ENCODE results near the gene NUDT16L1. TPM values are rescaled to one million over a fixed set of nuclear protein-coding genes. Genes with fewer than 3 reads are reported as not detected.

NUDT16L1 gene
- polyA plus RNA-seq, 1 donor (not counting 4 experiments of a cell fraction or from before 2014, with no cell fraction given) = 23.0 TPM

GRCh38 chr16:4692460-4693295, 684 bp upstream of the NUDT16L1 start:
- DNase-seq (ENCODE audit: low read depth, low spot score) = no peak
- H3K4me3 ChIP-seq (ENCODE audit: control insufficient read depth in 2 of 3, extremely low read depth in 1 of 3, insufficient read depth in 2 of 3, low read depth in 1 of 3, low read length in 3 of 3) = peak overlapping the region; percentile 46 to 76 (median 59)
- no peaks in the 10 kb centered on the region for H3K9me1 ChIP-seq (ENCODE audit: control insufficient read depth, extremely low read depth, insufficient read depth, low read length)
- H2AFZ ChIP-seq (ENCODE audit: control insufficient read depth, low read length) = peak overlapping the region; percentile 56
- H3K4me1 ChIP-seq (ENCODE audit: control insufficient read depth, extremely low read depth, insufficient read depth, low read length) = peaks cover 5% of the 10 kb centered on the region
- no peaks in the 10 kb centered on the region for H3K9me3 ChIP-seq (ENCODE audit: control insufficient read depth, low read depth, low read length)
- no peaks in the 10 kb centered on the region for H3K27me3 ChIP-seq (ENCODE audit: control insufficient read depth, extremely low read depth, insufficient read depth, low read length)
- FAIRE-seq = no peak
- dilution Hi-C loops (cut with MboI; ENCODE audit: extremely low pct_ligation_motif_present, low sequenced_read_pairs) = no loop called here
- no peaks in the 10 kb centered on the region for H3K79me2 ChIP-seq (ENCODE audit: control insufficient read depth, insufficient read depth, low read length)
- no peak overlapping the region for H3K27ac ChIP-seq (ENCODE audit: control insufficient read depth, insufficient read depth, low read length)
- no peaks in the 10 kb centered on the region for H4K20me1 ChIP-seq (ENCODE audit: control insufficient read depth, extremely low read depth, insufficient read depth, low read length)
- H3K4me2 ChIP-seq (ENCODE audit: control insufficient read depth, extremely low read depth, insufficient read depth, low read depth, low read length) = peak overlapping the region; percentile 79
- TF ChIP-seq EZH2 (IDR thresholded peaks at IDR 0.05; ENCODE audit: low read length) = no peak
- TF ChIP-seq, protein P1, sequence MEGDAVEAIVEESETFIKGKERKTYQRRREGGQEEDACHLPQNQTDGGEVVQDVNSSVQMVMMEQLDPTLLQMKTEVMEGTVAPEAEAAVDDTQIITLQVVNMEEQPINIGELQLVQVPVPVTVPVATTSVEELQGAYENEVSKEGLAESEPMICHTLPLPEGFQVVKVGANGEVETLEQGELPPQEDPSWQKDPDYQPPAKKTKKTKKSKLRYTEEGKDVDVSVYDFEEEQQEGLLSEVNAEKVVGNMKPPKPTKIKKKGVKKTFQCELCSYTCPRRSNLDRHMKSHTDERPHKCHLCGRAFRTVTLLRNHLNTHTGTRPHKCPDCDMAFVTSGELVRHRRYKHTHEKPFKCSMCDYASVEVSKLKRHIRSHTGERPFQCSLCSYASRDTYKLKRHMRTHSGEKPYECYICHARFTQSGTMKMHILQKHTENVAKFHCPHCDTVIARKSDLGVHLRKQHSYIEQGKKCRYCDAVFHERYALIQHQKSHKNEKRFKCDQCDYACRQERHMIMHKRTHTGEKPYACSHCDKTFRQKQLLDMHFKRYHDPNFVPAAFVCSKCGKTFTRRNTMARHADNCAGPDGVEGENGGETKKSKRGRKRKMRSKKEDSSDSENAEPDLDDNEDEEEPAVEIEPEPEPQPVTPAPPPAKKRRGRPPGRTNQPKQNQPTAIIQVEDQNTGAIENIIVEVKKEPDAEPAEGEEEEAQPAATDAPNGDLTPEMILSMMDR (optimal IDR thresholded peaks at IDR 0.05 in 1 of 3, IDR thresholded peaks at IDR 0.05 in 1 of 3, conservative IDR thresholded peaks at IDR 0.05 in 1 of 3; ENCODE audit: extremely low read depth in 1 of 3, insufficient read depth in 2 of 3, low read length in 3 of 3) = no peak
- H3K9ac ChIP-seq (ENCODE audit: control insufficient read depth, extremely low read depth, insufficient read depth, low read length) = peak overlapping the region; percentile 42
- H3K36me3 ChIP-seq (ENCODE audit: control insufficient read depth in 2 of 2, extremely low read depth in 1 of 2, insufficient read depth in 2 of 2, low read length in 2 of 2) = peaks cover 4 to 22% of the 10 kb centered on the region in 2 experiments

- Histone ChIP-seq H3K79me2 (ENCODE audit: control insufficient read depth, insufficient read depth, low read length) (no peaks in the 10 kb centered on the region), H3K36me3 (ENCODE audit: control insufficient read depth in 2 of 2, extremely low read depth in 1 of 2, insufficient read depth in 2 of 2, low read length in 2 of 2) (peaks cover 10 to 23% of the 10 kb centered on the region in 2 experiments), H4K20me1 (ENCODE audit: control insufficient read depth, extremely low read depth, insufficient read depth, low read length) (no peaks in the 10 kb centered on the region), H3K27me3 (ENCODE audit: control insufficient read depth, extremely low read depth, insufficient read depth, low read length) (no peaks in the 10 kb centered on the region), H3K4me1 (ENCODE audit: control insufficient read depth, extremely low read depth, insufficient read depth, low read length) (peaks cover 5% of the 10 kb centered on the region), H3K4me3 (ENCODE audit: control insufficient read depth in 2 of 3, extremely low read depth in 1 of 3, insufficient read depth in 2 of 3, low read depth in 1 of 3, low read length in 3 of 3) (peak overlapping the region; percentile 76 to 81 (median 80)), H3K9ac (ENCODE audit: control insufficient read depth, extremely low read depth, insufficient read depth, low read length) (peak overlapping the region; percentile 77), H3K4me2 (ENCODE audit: control insufficient read depth, extremely low read depth, insufficient read depth, low read depth, low read length) (peak overlapping the region; percentile 54), H3K9me3 (ENCODE audit: control insufficient read depth, low read depth, low read length) (no peaks in the 10 kb centered on the region), H3K9me1 (ENCODE audit: control insufficient read depth, extremely low read depth, insufficient read depth, low read length) (no peaks in the 10 kb centered on the region), H2AFZ (ENCODE audit: control insufficient read depth, low read length) (no peak overlapping the region), H3K27ac (ENCODE audit: control insufficient read depth, insufficient read depth, low read length) (peak overlapping the region; percentile 40)
- TF ChIP-seq, protein P1 (optimal IDR thresholded peaks at IDR 0.05 in 1 of 3, IDR thresholded peaks at IDR 0.05 in 1 of 3, conservative IDR thresholded peaks at IDR 0.05 in 1 of 3; ENCODE audit: extremely low read depth in 1 of 3, insufficient read depth in 2 of 3, low read length in 3 of 3) = peak in 2 of 3 experiments; percentile 6 to 8
- TF ChIP-seq EZH2 (IDR thresholded peaks at IDR 0.05; ENCODE audit: low read length) = no peak
- dilution Hi-C loops (cut with MboI; ENCODE audit: extremely low pct_ligation_motif_present, low sequenced_read_pairs) = no loop called here
- DNase-seq (ENCODE audit: low read depth, low spot score) (no peak), FAIRE-seq (no peak)
Measured at GRCh38 chr16:4693956-4694641, 737 bp downstream of the NUDT16L1 start.
